ENCODE results near the gene TSPAN8.

Gene TSPAN8

DNA sequence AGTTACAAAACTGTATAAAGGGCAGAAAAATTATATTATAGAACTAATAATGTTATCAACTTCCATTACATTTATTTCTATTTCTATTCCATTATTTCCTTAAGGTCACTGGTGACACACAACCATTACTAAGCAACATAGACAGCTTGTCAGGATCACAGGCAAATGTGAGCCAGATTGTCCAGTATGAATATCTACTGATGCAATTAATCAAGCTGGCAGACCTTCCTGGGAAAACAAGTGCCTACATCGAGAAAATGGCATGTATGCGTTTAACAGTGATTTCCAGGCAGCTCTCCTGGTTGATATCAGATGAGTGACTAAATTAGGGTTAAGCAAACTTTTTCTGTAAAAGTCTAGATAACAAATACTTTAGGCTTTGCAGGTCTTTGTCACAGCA, 36.9 kb upstream of the TSPAN8 start:
- Histone ChIP-seq H3K27ac (no peak overlapping the region), H3K9me3 (no peaks in the 10 kb centered on the region), H3K27me3 (no peaks in the 10 kb centered on the region), H3K36me3 (no peaks in the 10 kb centered on the region), H3K4me3 (no peak overlapping the region), H3K4me1 (no peaks in the 10 kb centered on the region)
- no peak for DNase-seq
- TF ChIP-seq, protein P1, sequence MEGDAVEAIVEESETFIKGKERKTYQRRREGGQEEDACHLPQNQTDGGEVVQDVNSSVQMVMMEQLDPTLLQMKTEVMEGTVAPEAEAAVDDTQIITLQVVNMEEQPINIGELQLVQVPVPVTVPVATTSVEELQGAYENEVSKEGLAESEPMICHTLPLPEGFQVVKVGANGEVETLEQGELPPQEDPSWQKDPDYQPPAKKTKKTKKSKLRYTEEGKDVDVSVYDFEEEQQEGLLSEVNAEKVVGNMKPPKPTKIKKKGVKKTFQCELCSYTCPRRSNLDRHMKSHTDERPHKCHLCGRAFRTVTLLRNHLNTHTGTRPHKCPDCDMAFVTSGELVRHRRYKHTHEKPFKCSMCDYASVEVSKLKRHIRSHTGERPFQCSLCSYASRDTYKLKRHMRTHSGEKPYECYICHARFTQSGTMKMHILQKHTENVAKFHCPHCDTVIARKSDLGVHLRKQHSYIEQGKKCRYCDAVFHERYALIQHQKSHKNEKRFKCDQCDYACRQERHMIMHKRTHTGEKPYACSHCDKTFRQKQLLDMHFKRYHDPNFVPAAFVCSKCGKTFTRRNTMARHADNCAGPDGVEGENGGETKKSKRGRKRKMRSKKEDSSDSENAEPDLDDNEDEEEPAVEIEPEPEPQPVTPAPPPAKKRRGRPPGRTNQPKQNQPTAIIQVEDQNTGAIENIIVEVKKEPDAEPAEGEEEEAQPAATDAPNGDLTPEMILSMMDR (IDR thresholded peaks at IDR 0.05), result no peak
- intact Hi-C loops (cut with DNase I; ENCODE audit: low total_unique reads), result no loop called here

DNA sequence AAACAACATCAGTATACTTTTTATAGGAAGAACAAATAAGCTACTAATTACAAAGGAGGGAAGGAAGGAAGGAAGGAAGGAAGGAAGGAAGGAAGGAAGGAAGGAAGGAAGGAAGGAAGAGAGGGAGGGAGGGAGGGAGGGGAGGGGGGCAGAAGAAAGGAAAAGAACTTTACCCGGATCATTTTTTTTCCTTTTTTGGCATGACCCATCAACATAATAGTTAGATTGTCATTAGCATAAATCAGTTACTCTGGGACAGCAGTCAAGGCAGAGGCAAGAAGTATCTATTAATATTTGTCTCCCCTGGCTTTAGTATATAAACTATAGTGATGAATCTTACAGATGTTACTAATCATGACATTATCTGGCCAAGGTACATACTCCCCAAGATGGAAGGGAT, 35.2 kb upstream of the TSPAN8 start:
- Histone ChIP-seq H3K36me3 (no peaks in the 10 kb centered on the region), H3K9me3 (no peaks in the 10 kb centered on the region), H3K4me3 (no peak overlapping the region), H3K27me3 (no peaks in the 10 kb centered on the region), H3K27ac (no peak overlapping the region), H3K4me1 (no peaks in the 10 kb centered on the region)
- TF ChIP-seq, protein P1 (IDR thresholded peaks at IDR 0.05), result no peak
- intact Hi-C loops (cut with DNase I; ENCODE audit: low total_unique reads), result no loop called here
- DNase-seq, result no peak

DNA sequence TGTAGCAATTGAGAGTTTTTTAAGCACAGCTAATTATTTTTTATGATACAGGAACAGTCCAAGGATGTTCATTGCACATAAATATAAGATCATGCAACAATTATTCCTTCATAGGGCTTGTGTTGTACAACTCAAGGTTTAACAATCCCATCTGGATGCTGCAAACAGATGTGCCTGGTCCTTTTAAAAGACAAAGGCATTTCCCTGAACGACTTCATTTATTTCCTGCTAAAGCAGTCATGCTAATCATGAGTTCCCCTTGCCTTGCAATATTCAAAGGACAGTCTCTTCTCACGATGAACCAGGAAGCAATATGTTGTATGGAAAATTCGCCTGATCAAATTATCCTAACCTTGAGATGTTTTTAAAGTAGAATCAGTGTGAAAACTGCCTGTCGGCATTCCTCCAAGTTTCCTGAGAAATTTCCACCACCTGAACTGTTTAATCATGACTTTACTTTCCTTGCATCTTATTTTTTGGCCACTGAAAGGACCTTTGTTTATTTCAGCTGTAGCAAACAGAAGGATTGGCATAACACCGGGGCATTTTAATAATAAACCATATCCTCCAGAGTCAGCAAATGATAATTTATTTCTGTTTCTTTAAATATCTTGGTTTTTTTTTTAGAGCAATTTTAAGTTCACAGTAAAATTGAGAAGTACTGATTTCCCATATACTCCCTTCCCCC, 33.9 kb upstream of the TSPAN8 start:
- TF ChIP-seq, protein P1 (IDR thresholded peaks at IDR 0.05), result no peak
- Histone ChIP-seq H3K4me1 (peaks cover 0 to 12% (median 5%) of the 10 kb centered on the region in 4 donors), H3K36me3 (no peaks in the 10 kb centered on the region), H3K27me3 (no peaks in the 10 kb centered on the region), H3K27ac (no peak overlapping the region), H3K4me3 (no peak overlapping the region), H3K9me3 (no peaks in the 10 kb centered on the region)
- intact Hi-C loops (cut with DNase I; ENCODE audit: low total_unique reads), result no loop called here
- no peak for DNase-seq

DNA sequence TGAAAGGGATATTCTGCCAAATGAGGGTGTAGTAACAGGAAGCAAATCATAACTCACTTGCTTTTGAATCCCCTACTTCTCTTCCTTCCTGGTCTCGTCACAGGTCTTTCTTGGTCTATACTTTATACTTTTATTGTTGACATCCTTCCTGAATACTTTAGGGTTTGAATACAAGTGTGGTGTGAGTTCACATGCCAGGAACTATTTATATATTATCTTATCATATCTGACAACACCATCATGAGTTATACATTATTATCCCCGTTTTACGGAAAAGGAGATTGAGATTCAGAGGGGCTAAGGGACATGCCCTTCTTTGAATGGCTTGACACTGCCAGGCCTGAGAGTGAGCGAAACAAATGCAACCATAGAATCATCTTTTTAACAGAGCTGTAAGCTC, 33.0 kb upstream of the TSPAN8 start:
- DNase-seq, result no peak
- TF ChIP-seq, protein P1 (IDR thresholded peaks at IDR 0.05), result no peak
- peaks cover 0 to 15% (median 5%) of the 10 kb centered on the region in 4 donors for H3K4me1 ChIP-seq
- no peaks in the 10 kb centered on the region for H3K27me3 ChIP-seq
- no peaks in the 10 kb centered on the region for H3K9me3 ChIP-seq
- H3K36me3 ChIP-seq, result no peaks in the 10 kb centered on the region
- H3K27ac ChIP-seq, result no peak overlapping the region
- H3K4me3 ChIP-seq, result no peak overlapping the region
- intact Hi-C loops (cut with DNase I; ENCODE audit: low total_unique reads), result no loop called here

DNA sequence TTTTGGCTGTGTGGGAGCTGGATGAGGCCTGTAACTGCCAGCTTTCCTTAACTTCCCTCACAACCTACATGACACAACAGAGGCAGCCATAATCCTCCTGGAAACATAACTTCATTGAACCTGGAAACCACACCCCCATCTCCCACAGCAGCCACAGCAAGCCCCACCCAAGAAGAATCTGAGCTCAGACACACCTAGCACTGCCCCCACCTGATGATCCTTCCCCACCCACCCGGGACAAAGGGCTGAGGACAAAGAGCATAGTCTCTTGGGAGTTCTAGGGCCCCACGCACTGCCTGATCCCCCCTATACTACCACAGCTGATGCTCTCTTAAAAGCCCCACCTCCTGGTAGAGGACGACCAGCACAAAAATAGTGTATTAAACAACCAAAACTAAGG, 29.6 kb upstream of the TSPAN8 start:
- Histone ChIP-seq H3K27me3 (no peaks in the 10 kb centered on the region), H3K9me3 (no peaks in the 10 kb centered on the region), H3K4me3 (no peak overlapping the region), H3K27ac (peak overlapping the region; percentile 63 to 67), H3K36me3 (no peaks in the 10 kb centered on the region), H3K4me1 (peaks cover 0 to 27% (median 7%) of the 10 kb centered on the region in 4 donors)
- DNase-seq, result no peak
- intact Hi-C loops (cut with DNase I; ENCODE audit: low total_unique reads), result no loop called here
- TF ChIP-seq, protein P1 (IDR thresholded peaks at IDR 0.05), result no peak
